ENCODE results near the gene ZNF417. TPM values are rescaled to one million over a fixed set of nuclear protein-coding genes. Genes with fewer than 3 reads are reported as not detected.

The ZNF417 gene
- total and polyA plus RNA-seq, 2 of the 13 experiments (the other 11 are each of a cell fraction or from before 2014, with no cell fraction given): 2.9 to 13.7 TPM

DNA sequence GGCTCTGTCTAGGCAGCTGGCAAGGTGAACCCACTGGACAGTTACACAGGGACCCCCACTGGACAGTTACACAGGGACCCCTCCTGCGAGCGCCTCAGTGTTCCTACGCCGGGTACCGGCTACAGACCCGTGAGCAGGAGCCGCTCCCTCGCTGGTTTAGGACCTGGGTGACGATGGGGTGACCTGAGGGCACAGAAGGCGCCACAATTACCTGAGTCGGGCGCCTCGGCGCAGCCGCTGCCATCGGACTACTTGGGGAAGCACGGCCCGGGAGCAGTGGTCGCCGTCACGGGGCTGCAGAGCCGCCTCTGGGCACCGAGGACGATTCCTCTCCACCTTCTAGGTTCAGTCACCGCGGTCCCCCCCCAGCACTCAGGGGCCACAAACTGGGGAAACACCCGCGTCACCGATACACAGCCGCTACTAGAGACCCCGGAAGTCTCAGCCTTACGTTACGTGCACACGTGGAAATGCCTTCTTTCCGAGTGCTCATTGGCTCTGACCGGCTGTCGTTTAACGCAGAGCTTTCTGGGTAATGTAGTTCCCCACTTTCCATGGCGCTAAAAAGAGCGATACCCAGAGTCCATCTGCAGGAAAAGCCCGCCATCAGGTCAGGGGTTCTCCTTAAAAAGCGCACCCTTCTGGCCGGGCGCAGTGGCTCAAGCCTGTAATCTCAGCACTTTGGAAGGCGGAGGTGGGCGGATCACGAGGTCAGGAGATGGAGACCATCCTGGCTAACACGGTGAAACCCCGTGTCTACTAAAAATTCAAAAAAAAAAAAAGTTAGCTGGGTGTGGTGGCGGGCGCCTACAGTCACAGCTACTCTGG lies at the start of gene ZNF417 (continued):
- TF ChIP-seq, protein P1, sequence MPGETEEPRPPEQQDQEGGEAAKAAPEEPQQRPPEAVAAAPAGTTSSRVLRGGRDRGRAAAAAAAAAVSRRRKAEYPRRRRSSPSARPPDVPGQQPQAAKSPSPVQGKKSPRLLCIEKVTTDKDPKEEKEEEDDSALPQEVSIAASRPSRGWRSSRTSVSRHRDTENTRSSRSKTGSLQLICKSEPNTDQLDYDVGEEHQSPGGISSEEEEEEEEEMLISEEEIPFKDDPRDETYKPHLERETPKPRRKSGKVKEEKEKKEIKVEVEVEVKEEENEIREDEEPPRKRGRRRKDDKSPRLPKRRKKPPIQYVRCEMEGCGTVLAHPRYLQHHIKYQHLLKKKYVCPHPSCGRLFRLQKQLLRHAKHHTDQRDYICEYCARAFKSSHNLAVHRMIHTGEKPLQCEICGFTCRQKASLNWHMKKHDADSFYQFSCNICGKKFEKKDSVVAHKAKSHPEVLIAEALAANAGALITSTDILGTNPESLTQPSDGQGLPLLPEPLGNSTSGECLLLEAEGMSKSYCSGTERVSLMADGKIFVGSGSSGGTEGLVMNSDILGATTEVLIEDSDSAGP (CRISPR knock-in tag; IDR thresholded peaks at IDR 0.05; ENCODE audit: borderline replicate concordance): peak; percentile 90
- TF ChIP-seq DR1 (CRISPR knock-in tag; IDR thresholded peaks at IDR 0.05) (0 out of 2 replicates have a peak, but pooled peaks have one; percentile 44), SIX4 (CRISPR knock-in tag; IDR thresholded peaks at IDR 0.05) (peak; percentile 31; the same call in 1 of the 2 replicates), ZNF296 (CRISPR knock-in tag; conservative IDR thresholded peaks at IDR 0.05) (0 out of 2 replicates have a peak, but pooled peaks have one; percentile 26), TARDBP (CRISPR knock-in tag; IDR thresholded peaks at IDR 0.05) (peak; percentile 48; the same call in 1 of the 2 replicates), PHF21A (CRISPR knock-in tag; IDR thresholded peaks at IDR 0.05) (peak; percentile 60; the same call in 1 of the 2 replicates), HES4 (CRISPR knock-in tag; IDR thresholded peaks at IDR 0.05; ENCODE audit: borderline replicate concordance) (0 out of 2 replicates have a peak, but pooled peaks have one; percentile 7), ZBTB7B (CRISPR knock-in tag; IDR thresholded peaks at IDR 0.05) (peak; percentile 47; the same call in 1 of the 2 replicates), YEATS2 (CRISPR knock-in tag; IDR thresholded peaks at IDR 0.05; ENCODE audit: borderline replicate concordance) (peak; percentile 92), PHF8 (CRISPR knock-in tag; IDR thresholded peaks at IDR 0.05) (peak; percentile 82), FOXK2 (IDR thresholded peaks at IDR 0.05) (0 out of 2 replicates have a peak, but pooled peaks have one; percentile 32), ZNF543 (CRISPR knock-in tag; IDR thresholded peaks at IDR 0.05) (peak; percentile 98), HDAC2 (CRISPR knock-in tag; IDR thresholded peaks at IDR 0.05) (peak; percentile 53; the same call in 1 of the 2 replicates), ZNF224 (CRISPR knock-in tag; IDR thresholded peaks at IDR 0.05) (0 out of 2 replicates have a peak, but pooled peaks have one; percentile 21), NRL (CRISPR knock-in tag; IDR thresholded peaks at IDR 0.05; ENCODE audit: borderline replicate concordance) (peak; percentile 57; the same call in 1 of the 2 replicates)
- TF ChIP-seq, protein P2, sequence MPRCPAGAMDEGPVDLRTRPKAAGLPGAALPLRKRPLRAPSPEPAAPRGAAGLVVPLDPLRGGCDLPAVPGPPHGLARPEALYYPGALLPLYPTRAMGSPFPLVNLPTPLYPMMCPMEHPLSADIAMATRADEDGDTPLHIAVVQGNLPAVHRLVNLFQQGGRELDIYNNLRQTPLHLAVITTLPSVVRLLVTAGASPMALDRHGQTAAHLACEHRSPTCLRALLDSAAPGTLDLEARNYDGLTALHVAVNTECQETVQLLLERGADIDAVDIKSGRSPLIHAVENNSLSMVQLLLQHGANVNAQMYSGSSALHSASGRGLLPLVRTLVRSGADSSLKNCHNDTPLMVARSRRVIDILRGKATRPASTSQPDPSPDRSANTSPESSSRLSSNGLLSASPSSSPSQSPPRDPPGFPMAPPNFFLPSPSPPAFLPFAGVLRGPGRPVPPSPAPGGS (CRISPR knock-in tag; IDR thresholded peaks at IDR 0.05): peak; percentile 60; the same call in 1 of the 2 replicates
- TF ChIP-seq, protein P3, sequence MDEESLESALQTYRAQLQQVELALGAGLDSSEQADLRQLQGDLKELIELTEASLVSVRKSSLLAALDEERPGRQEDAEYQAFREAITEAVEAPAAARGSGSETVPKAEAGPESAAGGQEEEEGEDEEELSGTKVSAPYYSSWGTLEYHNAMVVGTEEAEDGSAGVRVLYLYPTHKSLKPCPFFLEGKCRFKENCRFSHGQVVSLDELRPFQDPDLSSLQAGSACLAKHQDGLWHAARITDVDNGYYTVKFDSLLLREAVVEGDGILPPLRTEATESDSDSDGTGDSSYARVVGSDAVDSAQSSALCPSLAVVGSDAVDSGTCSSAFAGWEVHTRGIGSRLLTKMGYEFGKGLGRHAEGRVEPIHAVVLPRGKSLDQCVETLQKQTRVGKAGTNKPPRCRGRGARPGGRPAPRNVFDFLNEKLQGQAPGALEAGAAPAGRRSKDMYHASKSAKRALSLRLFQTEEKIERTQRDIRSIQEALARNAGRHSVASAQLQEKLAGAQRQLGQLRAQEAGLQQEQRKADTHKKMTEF (CRISPR knock-in tag; IDR thresholded peaks at IDR 0.05): peak; percentile 83
- TF ChIP-seq, protein P4, sequence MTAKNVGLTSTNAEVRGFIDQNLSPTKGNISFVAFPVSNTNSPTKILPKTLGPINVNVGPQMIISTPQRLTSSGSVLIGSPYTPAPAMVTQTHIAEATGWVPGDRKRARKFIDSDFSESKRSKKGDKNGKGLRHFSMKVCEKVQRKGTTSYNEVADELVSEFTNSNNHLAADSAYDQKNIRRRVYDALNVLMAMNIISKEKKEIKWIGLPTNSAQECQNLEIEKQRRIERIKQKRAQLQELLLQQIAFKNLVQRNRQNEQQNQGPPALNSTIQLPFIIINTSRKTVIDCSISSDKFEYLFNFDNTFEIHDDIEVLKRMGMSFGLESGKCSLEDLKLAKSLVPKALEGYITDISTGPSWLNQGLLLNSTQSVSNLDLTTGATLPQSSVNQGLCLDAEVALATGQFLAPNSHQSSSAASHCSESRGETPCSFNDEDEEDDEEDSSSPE (CRISPR knock-in tag; IDR thresholded peaks at IDR 0.05): peak; percentile 95
- TF ChIP-seq, protein P5, sequence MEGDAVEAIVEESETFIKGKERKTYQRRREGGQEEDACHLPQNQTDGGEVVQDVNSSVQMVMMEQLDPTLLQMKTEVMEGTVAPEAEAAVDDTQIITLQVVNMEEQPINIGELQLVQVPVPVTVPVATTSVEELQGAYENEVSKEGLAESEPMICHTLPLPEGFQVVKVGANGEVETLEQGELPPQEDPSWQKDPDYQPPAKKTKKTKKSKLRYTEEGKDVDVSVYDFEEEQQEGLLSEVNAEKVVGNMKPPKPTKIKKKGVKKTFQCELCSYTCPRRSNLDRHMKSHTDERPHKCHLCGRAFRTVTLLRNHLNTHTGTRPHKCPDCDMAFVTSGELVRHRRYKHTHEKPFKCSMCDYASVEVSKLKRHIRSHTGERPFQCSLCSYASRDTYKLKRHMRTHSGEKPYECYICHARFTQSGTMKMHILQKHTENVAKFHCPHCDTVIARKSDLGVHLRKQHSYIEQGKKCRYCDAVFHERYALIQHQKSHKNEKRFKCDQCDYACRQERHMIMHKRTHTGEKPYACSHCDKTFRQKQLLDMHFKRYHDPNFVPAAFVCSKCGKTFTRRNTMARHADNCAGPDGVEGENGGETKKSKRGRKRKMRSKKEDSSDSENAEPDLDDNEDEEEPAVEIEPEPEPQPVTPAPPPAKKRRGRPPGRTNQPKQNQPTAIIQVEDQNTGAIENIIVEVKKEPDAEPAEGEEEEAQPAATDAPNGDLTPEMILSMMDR (CRISPR knock-in tag; IDR thresholded peaks at IDR 0.05): peak; percentile 77
- TF ChIP-seq, protein P6, sequence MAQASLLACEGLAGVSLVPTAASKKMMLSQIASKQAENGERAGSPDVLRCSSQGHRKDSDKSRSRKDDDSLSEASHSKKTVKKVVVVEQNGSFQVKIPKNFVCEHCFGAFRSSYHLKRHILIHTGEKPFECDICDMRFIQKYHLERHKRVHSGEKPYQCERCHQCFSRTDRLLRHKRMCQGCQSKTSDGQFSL (CRISPR knock-in tag; IDR thresholded peaks at IDR 0.05): peak; percentile 92
- TF ChIP-seq, protein P7, sequence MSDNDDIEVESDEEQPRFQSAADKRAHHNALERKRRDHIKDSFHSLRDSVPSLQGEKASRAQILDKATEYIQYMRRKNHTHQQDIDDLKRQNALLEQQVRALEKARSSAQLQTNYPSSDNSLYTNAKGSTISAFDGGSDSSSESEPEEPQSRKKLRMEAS (IDR thresholded peaks at IDR 0.05): peak; percentile 38; the same call in 1 of the 2 replicates

Data from HepG2 (cell line).